Measurements from ENCODE around the gene ARHGAP26. TPM values are rescaled to one million over a fixed set of nuclear protein-coding genes. Genes with fewer than 3 reads are reported as not detected.
"Not testable (repeated sequence)": the region's sequence is repeated elsewhere in the genome, so short reads cannot be mapped to it uniquely, and the experiment has no call there.

ARHGAP26 gene
- total RNA-seq, 1 donor from 2014 or later = 7.1 TPM

DNA sequence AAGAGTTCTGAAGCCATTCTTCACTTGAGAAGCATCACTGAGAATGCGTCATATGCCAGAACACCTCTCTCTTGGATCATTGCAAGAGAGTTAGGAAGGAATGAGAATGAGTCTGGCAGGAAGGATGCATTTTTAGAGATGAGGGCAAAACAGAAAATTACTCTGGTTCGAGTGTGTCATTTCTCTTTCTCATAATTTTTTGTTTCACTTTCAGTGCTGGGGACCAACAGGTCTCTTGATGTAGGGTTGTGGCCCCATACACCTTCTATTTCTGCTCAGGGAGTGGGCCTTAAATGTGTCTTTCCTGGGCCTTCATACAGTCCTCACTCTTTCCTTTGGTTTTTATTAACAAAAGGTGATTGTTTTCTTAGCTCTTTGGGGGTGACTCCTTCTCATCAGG is 330.9 kb downstream of the ARHGAP26 start:
- ATAC-seq = no peak

GRCh38 chr5:143101725-143102386 is 331.7 kb downstream of the ARHGAP26 start:
- no peak for ATAC-seq

- ATAC-seq = no peak
Observed at GRCh38 chr5:143102411-143102810, 332.2 kb downstream of the ARHGAP26 start.

- ATAC-seq = peak; percentile 95
Observed at GRCh38 chr5:143105216-143105905, 335.2 kb downstream of the ARHGAP26 start.

- peak; percentile 46 for ATAC-seq
Observed at GRCh38 chr5:143106174-143106573, 336.0 kb downstream of the ARHGAP26 start.

GRCh38 chr5:143108498-143109128 is 338.4 kb downstream of the ARHGAP26 start:
- ATAC-seq = no peak

GRCh38 chr5:143110591-143110990 is 340.4 kb downstream of the ARHGAP26 start:
- ATAC-seq = no peak

GRCh38 chr5:143111799-143112198 is 341.6 kb downstream of the ARHGAP26 start:
- no peak for ATAC-seq

GRCh38 chr5:143113461-143113860 is 343.3 kb downstream of the ARHGAP26 start:
- no peak for ATAC-seq

GRCh38 chr5:143114481-143114880 is 344.3 kb downstream of the ARHGAP26 start:
- ATAC-seq = no peak

- no peak for ATAC-seq
Observed at GRCh38 chr5:143115381-143115780, 345.2 kb downstream of the ARHGAP26 start.

DNA sequence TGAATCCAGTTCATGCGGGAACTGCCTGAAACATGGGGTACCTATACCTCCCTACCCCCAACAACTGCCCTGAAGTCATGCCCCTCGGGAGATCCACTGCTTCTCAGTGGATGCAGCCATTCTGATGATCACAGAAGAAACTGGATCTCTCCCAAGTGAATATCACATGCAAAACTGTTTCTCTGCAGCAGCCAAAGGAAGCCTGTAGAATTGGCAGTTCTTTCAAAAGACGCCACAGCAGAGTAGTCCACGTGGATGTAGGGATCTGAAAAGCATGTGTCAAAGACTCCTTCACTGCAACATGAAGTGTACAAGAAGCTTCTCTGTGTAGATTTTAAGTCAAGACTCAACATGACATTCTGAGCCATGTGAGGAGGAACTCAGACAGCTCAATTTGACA is 346.6 kb downstream of the ARHGAP26 start:
- no peak for ATAC-seq

GRCh38 chr5:143117821-143118220 is 347.6 kb downstream of the ARHGAP26 start:
- no peak for ATAC-seq

DNA sequence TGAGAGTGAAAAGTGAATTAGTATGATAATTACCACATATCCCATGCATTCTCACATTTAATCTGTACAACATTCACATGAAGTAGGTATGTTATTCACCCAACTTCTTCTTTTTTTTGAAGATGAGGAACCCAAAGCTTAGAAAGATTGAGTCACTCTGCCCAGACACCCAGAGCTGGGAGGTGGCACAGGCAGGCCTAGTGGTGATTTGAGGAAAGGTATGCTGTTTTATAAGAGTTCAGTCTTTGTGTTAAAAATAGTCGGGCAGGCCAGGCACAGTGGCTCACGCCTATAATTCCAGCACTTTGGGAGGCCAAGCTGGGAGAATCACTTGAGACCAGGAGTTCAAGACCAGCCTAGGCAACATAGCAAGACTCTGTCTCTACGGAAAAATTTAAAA is 348.0 kb downstream of the ARHGAP26 start:
- no peak for ATAC-seq

GRCh38 chr5:143118818-143119217 is 348.6 kb downstream of the ARHGAP26 start:
- ATAC-seq = not testable (repeated sequence)

DNA sequence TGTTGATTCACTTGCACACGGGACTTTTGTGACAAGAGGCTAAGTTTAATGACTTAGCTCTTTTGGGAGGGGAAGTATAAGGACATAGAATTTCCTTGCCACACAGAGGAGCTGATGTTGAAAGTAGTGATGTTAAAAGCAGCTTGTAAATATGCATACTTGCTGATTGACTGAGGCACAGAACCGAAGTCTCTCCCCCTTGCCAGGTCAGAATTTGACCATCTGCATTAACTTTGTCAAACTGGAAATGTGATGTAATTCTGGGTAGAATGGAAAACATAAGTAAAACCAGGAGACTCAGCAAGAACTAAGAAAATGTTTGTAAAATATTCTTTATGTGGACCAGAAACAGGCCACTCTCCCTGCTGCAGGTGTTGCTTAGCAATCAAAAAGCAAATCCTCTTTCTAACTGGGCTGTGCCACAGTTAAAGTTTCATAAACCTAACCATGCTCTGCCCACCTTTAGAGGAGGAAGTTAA is 349.2 kb downstream of the ARHGAP26 start:
- no peak for ATAC-seq

- ATAC-seq = no peak
Observed at GRCh38 chr5:143119881-143120341, 349.7 kb downstream of the ARHGAP26 start.

- no peak for ATAC-seq
Observed at GRCh38 chr5:143120460-143121134, 350.4 kb downstream of the ARHGAP26 start.

- ATAC-seq = no peak
Observed at GRCh38 chr5:143121135-143121475, 350.9 kb downstream of the ARHGAP26 start.

GRCh38 chr5:143124593-143124992 is 354.4 kb downstream of the ARHGAP26 start:
- ATAC-seq = no peak

DNA sequence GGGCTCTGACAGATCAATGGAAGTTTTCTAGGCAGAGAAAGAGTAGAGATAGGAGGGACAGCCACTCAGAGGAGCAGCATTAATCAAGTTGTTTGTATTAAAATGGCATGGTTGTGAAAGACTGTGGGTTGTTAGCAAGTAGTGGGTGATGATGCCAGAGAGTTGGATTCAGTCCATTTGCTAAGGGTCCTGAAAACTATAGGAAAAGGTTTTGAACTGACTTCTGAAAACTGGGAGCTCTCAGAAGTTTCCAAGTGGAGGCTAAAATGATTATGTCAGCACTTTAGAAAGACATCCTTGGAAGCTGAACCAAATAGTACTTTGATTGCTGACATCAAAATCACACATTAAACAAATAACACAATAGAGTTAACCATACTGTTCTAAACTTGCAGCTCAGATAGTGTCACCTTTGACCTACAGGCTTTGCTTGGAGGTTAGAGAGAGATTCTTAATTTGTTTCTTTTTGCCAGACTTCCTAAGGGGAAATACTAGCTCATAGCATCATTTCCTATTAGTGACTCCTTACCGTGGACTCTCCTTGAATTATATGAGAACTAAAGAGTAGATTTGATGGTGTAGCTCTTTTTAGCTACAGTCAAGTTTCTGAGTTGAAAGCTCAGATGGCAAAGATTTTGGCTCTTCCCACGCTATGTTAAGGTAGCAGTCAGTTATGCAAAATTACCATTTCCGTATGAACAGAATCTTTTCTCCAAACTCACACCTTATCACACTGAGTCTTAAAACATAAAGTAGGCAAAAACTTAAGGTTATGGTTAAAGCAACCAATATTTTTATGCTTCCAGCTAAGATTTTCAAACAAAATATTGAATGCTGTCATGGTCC is 356.2 kb downstream of the ARHGAP26 start:
- peak; percentile 13 for ATAC-seq

GRCh38 chr5:143128412-143129071 is 358.4 kb downstream of the ARHGAP26 start:
- ATAC-seq = no peak

Data from esophagus mucosa (tissue), 1 donor.